ENCODE measurements around the gene MYH15.

The MYH15 gene

GRCh38 chr3:108394563-108394962 is 115.8 kb downstream of the MYH15 start:
- no peak overlapping the region for H3K4me3 ChIP-seq (replicated peaks; ENCODE audit: low read depth, low read length)
- no peak for DNase-seq (ENCODE audit: extremely low read depth, insufficient read length)
- TF ChIP-seq CTCF (IDR thresholded peaks at IDR 0.05; ENCODE audit: insufficient read depth, low read length, poor library complexity, severe bottlenecking) = no peak
- H3K27me3 ChIP-seq (replicated peaks; ENCODE audit: control insufficient read depth, insufficient read depth, low read length) = no peaks in the 10 kb centered on the region
- H3K36me3 ChIP-seq (ENCODE audit: control insufficient read depth, insufficient read depth, low read length) = no peaks in the 10 kb centered on the region

GRCh38 chr3:108394016-108394415 is 116.4 kb downstream of the MYH15 start:
- no peak for TF ChIP-seq CTCF (IDR thresholded peaks at IDR 0.05; ENCODE audit: insufficient read depth, low read length, poor library complexity, severe bottlenecking)
- no peak for DNase-seq (ENCODE audit: extremely low read depth, insufficient read length)
- Histone ChIP-seq H3K36me3 (ENCODE audit: control insufficient read depth, insufficient read depth, low read length) (no peaks in the 10 kb centered on the region), H3K27me3 (replicated peaks; ENCODE audit: control insufficient read depth, insufficient read depth, low read length) (no peaks in the 10 kb centered on the region), H3K4me3 (replicated peaks; ENCODE audit: low read depth, low read length) (no peak overlapping the region)

- Histone ChIP-seq H3K36me3 (ENCODE audit: control insufficient read depth, insufficient read depth, low read length) (no peaks in the 10 kb centered on the region), H3K4me3 (replicated peaks; ENCODE audit: low read depth, low read length) (no peak overlapping the region), H3K27me3 (replicated peaks; ENCODE audit: control insufficient read depth, insufficient read depth, low read length) (no peaks in the 10 kb centered on the region)
- DNase-seq (ENCODE audit: extremely low read depth, insufficient read length) = no peak
- no peak for TF ChIP-seq CTCF (IDR thresholded peaks at IDR 0.05; ENCODE audit: insufficient read depth, low read length, poor library complexity, severe bottlenecking)
Measured at GRCh38 chr3:108393128-108393900, 117.1 kb downstream of the MYH15 start.

- TF ChIP-seq CTCF (IDR thresholded peaks at IDR 0.05; ENCODE audit: insufficient read depth, low read length, poor library complexity, severe bottlenecking) = no peak
- Histone ChIP-seq H3K36me3 (ENCODE audit: control insufficient read depth, insufficient read depth, low read length) (no peaks in the 10 kb centered on the region), H3K4me3 (replicated peaks; ENCODE audit: low read depth, low read length) (no peak overlapping the region), H3K27me3 (replicated peaks; ENCODE audit: control insufficient read depth, insufficient read depth, low read length) (no peaks in the 10 kb centered on the region)
- no peak for DNase-seq (ENCODE audit: extremely low read depth, insufficient read length)
Measured at GRCh38 chr3:108391917-108392593, 118.3 kb downstream of the MYH15 start.

GRCh38 chr3:108389372-108389771 is 121.0 kb downstream of the MYH15 start:
- Histone ChIP-seq H3K36me3 (ENCODE audit: control insufficient read depth, insufficient read depth, low read length) (no peaks in the 10 kb centered on the region), H3K4me3 (replicated peaks; ENCODE audit: low read depth, low read length) (no peak overlapping the region), H3K27me3 (replicated peaks; ENCODE audit: control insufficient read depth, insufficient read depth, low read length) (no peaks in the 10 kb centered on the region)
- no peak for DNase-seq (ENCODE audit: extremely low read depth, insufficient read length)
- TF ChIP-seq CTCF (IDR thresholded peaks at IDR 0.05; ENCODE audit: insufficient read depth, low read length, poor library complexity, severe bottlenecking) = no peak
